NCI-H69 (cell line): ENCODE data around the gene CHCHD6.
A peak's percentile ranks its signal among the peaks of the same experiment; 100 is the strongest.

ENCODE experiments used
- DNase-seq: peaks from one replicate; lab custom pipeline; 2025; lab: John Stamatoyannopoulos, UW

CHCHD6 gene

DNA sequence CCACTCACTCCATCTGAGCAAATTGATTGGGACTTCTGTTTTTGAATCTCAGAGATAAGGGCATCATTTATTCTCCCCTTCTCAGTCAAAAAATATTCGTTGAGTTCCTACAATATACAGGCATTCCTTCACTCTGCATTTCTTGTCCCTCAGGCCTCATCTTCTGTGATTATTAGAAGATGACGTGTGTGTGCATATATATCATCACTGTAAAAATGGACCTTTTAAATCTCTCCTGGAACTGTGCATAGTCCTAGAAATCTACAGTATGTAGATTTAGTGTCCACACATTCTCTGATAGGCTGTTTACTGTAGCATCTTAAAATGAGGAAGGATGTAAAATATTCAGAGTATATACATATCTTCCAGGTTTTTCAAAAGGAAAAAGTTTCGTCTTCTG lies 235.7 kb downstream of the CHCHD6 start:
- no peak for DNase-seq

DNA sequence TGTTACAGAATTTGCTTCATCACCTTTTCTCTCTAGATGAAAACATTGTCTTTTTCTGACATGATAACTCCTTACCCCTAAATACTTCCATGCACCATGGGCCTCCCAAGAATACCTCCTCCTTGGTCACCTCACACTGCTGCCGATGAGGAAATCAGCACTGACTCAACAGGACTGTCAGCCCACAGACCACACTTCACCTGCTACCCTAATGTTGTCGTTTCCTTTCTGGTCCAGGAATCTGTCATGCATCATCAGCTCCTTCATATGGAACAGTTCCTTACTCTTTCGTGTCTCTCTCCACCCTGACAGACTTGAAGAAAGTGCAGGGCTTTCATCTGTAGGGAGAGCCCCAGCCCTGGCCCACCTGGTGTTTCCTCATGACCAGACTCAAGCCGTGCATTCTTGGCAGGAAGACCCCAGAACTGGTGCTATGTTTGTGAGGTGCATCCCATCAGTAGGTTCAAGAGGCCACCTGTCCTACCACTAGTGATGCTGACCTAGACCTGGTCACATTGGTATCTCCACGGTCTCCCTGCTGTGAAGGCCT lies 237.8 kb downstream of the CHCHD6 start:
- DNase-seq = no peak

DNA sequence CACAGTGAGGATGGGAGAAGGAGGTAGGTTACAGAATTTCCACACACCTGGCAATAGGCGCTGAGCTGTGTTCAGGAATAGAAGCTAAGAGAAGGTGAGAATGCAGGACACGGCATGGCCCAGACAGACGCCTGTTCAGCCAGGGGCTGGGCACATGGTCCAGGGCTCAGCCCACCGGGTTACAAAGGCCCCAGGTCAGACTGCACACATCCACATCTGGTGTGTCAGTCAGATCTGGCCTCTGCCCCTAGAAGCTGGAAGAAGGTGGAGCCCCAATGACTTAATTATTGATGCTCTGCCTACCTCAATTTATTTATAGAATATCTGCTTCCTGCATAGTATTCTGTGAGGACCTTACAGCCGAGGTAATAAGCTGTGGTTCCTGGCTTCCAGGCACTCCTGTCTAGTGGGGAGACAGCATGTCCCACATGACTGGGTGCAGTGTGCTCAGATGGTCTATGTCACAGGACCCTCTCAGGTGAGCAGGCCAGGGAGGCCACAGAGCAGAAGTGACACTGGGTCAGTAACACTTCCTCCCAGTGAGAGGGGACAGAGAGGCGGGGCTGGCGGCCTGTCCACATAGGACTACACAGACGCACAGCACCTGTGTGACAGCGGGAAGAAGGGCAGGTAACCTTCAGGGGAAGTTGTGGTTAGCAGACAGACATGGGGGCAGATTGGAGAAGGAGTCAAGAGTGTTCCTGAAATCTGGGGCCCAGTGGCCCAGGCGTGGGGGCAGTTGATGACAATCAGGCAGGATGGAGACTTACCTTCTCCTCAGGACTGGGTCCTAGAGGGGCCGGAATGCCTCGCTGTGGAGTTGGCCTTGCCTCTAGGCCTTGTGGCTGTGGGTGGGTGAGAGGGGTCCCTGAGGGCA lies 240.3 kb downstream of the CHCHD6 start:
- DNase-seq = no peak

GRCh38 chr3:126945171-126945721 lies 241.2 kb downstream of the CHCHD6 start:
- no peak for DNase-seq

GRCh38 chr3:126945891-126946290 lies 241.9 kb downstream of the CHCHD6 start:
- no peak for DNase-seq

DNA sequence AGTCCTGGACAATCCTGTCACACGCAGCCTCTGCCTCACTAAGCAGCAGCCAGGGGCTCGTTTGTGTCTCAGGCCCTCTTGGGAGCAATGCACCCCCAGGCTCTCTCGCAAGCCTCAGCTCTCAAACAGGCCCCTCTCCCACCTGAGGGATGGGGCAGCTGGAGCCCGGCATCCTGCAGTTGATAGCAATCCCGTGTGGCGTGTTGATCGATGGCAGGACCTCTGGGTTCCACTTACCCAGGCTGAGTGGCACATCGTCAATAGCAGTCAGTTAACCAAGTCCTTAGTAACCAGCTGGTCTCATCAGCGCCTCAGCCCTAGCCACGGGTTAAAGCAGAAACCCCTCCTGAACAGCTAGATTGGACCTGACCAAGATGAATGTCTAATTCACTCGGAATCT lies 242.4 kb downstream of the CHCHD6 start:
- no peak for DNase-seq

DNA sequence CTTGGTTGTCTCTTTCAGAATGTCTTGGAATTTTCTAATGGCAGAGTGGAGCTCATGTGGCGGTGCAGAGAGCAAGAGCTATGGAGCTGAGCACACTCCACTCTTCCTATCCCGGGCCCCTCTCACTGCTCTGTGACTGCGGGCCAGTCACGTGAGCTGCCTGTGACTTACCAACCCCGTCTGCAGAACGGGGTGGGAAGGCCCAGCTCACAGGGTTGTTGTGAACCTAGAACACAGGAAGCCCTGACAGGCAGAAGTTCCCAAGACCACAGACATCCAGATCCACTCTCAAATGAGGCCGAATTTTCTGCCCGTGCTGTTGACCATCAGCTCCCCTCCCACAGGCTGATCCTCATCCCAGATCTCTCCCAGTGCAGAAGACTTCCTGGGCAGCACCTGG lies 243.4 kb downstream of the CHCHD6 start:
- no peak for DNase-seq

- DNase-seq = no peak
Observed at GRCh38 chr3:126948980-126949535, 245.0 kb downstream of the CHCHD6 start.

GRCh38 chr3:126951561-126951960 lies 247.5 kb downstream of the CHCHD6 start:
- no peak for DNase-seq

- DNase-seq = no peak
Observed at GRCh38 chr3:126952261-126952982, 248.4 kb downstream of the CHCHD6 start.

- DNase-seq = no peak
Observed at GRCh38 chr3:126952983-126953660, 249.1 kb downstream of the CHCHD6 start.

- DNase-seq = no peak
Observed at GRCh38 chr3:126954141-126954842, 250.3 kb downstream of the CHCHD6 start.

GRCh38 chr3:126955004-126955790 lies 251.2 kb downstream of the CHCHD6 start:
- no peak for DNase-seq

DNA sequence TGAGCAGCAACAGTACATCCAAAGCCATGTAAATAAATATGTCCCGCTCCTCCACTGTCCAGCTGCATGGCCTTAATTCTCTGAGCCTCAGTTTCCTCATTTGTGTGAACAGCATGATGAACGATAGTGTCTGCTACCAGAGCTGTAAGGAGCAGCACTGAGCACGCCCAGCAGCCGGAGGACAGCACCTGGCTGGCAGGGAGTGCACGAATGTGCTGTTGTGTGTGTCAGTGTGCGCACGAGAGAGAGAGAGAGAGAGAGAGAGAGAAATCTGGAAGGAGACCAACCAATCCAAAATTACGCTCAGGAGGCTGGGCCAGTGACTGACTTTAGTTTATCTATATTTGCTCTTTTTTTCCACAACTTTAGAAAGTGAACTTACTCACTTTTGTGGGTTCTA lies 252.3 kb downstream of the CHCHD6 start:
- no peak for DNase-seq

DNA sequence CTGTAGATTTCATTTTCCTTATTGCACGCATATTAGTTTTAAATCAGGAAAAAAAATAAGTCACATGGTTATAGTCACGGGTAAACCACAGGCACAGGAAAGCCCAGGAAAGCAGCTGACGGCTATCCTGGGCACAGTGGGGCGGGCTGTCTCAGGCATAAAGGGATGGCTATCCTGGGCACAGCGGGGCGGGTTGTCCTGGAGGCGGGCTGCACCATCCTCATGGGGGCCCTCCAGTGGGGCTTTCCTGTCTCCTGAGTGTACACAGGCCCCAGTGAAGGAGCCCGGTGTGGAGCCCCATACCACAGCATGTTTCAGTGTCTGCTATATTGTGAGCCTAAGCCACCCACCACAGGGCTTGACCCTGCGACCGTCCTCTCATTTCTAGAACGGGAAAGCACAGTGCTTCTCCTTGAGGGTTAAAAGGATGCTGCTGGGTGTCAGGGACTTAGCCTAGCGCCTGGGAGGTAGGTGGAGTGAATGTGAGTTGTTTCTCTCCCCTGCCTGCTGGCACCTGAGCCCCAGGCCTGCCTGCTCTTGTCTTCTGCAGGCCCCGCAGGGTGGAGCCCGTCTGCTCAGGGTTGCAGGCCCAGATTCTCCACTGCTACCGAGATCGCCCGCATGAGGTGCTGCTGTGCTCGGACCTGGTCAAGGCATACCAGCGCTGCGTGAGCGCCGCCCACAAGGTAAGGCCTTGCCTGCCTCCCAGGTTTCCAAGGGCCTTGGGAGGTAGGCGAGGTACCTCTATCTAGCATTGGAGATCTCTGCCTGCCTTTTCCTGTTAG lies 253.0 kb downstream of the CHCHD6 start:
- DNase-seq = peak; percentile 30

DNA sequence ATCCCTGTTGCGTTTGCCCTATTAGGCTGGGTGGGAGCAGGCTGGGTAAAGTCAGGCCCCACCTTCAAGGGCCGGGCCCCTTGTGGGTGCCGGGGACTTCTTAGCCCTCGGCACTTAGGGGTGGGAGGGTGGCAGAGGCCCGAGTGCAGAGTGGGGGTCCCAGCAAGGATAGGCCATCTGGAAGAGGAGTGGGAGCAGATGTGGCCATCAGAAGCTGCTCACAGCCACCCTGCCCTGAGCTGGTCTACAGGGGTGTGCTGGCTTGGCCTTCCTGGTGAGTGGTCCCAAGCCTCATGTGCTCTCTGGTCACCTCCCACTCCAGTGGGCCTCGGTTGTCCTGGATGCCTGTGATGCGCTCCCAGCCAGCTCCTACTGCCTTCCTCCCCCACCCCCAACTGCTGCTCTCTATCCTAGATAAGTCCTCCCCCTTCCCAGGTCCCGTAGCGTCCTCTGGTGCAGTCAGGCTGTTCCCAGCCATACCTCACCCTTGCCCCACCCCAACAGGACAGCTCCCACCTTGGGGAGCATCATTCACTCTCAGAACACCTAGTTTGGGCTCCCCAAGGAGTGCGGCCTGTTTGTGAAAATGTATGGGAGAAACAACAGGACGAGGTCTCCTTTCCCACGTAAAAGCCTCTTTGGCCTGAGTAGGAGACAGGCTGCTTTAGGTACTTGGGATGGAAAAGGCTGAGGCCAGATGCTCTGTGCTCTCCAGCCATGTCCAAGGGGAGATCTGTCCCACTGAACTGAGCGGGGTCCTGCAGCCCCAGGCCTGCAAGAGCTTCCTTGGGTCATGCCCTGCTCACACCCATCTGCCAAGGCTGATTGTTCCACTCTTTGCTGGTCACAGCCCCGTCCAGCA lies 254.0 kb downstream of the CHCHD6 start:
- DNase-seq = no peak

DNA sequence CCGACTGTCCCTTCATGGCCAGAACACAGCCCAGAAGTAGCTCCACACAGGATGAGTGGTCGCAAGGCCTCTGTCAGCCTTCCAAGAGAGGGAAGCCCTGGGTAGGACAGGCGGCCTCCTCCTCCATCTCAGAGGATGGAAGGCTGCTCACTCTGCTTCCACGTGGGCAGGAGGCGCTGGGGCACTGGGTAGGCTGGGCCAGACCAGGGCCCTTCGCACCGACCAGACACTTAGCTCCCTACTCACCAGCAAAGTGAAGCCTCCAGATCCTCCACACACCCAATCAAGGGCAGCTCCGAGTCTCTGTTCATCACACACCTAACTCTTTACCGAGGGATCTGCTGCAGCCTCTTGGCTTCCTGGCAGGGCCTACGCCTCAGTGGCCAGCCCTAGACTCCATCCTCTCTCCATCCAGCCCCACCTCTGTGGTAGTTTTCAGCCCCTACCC lies 254.6 kb downstream of the CHCHD6 start:
- DNase-seq = no peak

DNA sequence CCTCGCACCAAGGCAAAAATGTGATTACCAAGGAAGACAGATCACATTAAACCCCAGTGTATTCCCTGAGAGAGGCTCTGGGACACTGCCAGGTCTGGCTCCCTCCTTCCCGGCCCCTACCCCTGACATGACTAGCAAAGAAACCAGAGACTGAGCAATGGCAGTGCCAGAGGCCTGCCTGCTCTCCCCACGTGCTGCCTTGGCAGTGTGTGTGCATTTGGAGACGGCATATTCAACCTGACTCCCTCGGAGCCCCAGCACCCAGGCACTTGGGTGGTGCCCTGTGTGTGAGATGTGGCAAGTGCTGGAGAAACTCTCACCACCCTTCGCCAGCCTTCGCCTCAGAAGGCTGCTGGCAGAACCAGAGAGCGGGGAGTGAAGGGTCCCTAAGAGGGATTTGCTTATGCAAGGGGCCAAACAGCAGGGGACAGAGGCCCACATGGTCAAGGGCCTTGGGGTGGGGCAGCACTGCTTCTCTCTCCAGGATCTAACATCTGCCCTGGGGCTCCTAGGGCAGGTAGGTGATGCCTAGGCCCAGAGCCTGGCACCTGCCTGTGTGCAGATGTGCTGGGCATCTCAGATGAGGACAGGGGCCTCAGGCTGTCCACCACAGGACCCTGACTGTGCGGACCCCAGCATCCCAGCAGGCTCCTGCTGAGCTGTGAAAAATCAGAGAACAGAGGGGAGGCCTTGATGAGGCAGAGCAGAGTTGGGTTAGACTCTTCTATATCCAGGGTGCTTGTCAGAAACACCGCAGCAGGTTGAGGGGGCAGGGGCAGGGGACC lies 255.3 kb downstream of the CHCHD6 start:
- peak; percentile 15 for DNase-seq
